Measurements from ENCODE around the gene PAQR7.

GRCh38 chr1:25908161-25908560 is 32.7 kb upstream of the PAQR7 start:
- TF ChIP-seq, protein P1, sequence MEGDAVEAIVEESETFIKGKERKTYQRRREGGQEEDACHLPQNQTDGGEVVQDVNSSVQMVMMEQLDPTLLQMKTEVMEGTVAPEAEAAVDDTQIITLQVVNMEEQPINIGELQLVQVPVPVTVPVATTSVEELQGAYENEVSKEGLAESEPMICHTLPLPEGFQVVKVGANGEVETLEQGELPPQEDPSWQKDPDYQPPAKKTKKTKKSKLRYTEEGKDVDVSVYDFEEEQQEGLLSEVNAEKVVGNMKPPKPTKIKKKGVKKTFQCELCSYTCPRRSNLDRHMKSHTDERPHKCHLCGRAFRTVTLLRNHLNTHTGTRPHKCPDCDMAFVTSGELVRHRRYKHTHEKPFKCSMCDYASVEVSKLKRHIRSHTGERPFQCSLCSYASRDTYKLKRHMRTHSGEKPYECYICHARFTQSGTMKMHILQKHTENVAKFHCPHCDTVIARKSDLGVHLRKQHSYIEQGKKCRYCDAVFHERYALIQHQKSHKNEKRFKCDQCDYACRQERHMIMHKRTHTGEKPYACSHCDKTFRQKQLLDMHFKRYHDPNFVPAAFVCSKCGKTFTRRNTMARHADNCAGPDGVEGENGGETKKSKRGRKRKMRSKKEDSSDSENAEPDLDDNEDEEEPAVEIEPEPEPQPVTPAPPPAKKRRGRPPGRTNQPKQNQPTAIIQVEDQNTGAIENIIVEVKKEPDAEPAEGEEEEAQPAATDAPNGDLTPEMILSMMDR (IDR thresholded peaks at IDR 0.05; ENCODE audit: insufficient read depth, low read depth, low read length) = no peak
- no peak for TF ChIP-seq EZH2 (IDR thresholded peaks at IDR 0.05; ENCODE audit: insufficient read depth, low read length)

Data from astrocyte (in vitro differentiated cells and primary cell).